ENCODE results near the gene SMIM23. TPM values are rescaled to one million over a fixed set of nuclear protein-coding genes. Genes with fewer than 3 reads are reported as not detected.
"Not testable (repeated sequence)": the region's sequence is repeated elsewhere in the genome, so short reads cannot be mapped to it uniquely, and the experiment has no call there.

SMIM23 gene
- total RNA-seq, 2 experiments from 2014 or later: not detected

DNA sequence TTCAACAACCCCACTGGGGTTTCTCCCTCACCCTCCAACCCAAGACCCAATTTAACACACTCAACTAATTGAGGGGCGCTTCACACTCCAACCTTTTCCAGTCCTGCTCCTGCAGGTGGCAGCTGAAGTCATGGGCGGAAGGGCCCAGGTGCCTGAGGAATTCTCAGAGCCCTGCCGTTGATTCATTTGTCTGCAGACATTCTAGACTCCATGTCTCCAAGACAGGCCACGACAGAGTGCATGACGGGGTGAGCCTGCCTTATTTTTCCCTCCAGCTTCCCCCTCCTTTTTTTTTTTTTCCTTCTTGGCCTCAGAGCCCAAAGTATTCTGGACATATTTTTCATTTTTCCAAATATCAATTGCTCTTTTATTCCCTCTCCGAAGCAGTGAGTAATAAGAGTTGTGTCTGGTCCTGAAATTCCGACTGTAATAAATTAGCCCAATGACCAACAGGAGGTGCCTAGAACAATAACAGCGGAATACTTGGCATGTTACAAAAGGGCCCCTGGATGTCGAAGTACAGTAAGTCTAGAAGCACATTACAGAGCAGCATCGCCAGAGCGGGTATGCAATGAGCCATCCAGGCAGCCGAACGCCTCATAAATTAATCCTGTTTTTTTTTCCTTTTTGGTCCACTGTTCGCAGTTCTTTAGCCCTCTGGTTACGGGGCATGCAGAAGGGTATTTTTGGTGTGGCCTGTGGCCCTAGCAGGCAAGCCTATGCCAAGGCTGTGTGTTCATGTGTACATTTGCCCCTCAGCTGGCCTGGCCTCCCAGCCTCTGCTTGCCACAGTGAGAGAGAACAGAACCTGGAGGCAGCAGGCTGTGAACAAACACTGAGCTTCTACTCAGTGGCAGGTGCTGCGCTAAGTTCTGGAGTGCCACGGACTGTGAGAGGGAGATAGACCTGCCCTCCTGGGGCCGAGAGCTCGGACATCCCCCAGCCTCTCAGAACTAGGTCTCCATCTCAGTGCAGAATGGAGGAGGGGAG, 8.6 kb upstream of the SMIM23 start:
- ATAC-seq (ENCODE audit: poor library complexity): no peak
- no peaks in the 10 kb centered on the region for H3K9me3 Mint-ChIP-seq
- intact Hi-C loops (cut with DNase I, micrococcal nuclease): no loop called here
- no peaks in the 10 kb centered on the region for H3K36me3 Mint-ChIP-seq (ENCODE audit: low read depth)
- no peak for DNase-seq
- H3K27me3 Mint-ChIP-seq: peaks cover 13% of the 10 kb centered on the region
- H3K27ac ChIP-seq (ENCODE audit: low read depth in 1 of 2, low read length in 2 of 2): no peak overlapping the region
- H3K36me3 ChIP-seq (ENCODE audit: insufficient read depth, low read length): no peaks in the 10 kb centered on the region
- H3K4me1 ChIP-seq (ENCODE audit: insufficient read depth, low read length): no peaks in the 10 kb centered on the region
- ChIA-PET POLR2A (no interaction called here), CTCF (no interaction called here)
- no peak overlapping the region for H3K4me3 ChIP-seq (ENCODE audit: low read length)
- H3K4me3 Mint-ChIP-seq: no peak overlapping the region
- no peak for TF ChIP-seq CTCF (IDR thresholded peaks at IDR 0.05)
- no peaks in the 10 kb centered on the region for H3K9me3 ChIP-seq (ENCODE audit: control insufficient read depth in 1 of 2, insufficient read depth in 1 of 2, low read length in 2 of 2)
- H3K27me3 ChIP-seq (ENCODE audit: control insufficient read depth in 1 of 2, insufficient read depth in 2 of 2, low read length in 2 of 2): no peaks in the 10 kb centered on the region
- H3K4me1 Mint-ChIP-seq (ENCODE audit: low read depth): no peaks in the 10 kb centered on the region
- H3K27ac Mint-ChIP-seq: no peak overlapping the region

DNA sequence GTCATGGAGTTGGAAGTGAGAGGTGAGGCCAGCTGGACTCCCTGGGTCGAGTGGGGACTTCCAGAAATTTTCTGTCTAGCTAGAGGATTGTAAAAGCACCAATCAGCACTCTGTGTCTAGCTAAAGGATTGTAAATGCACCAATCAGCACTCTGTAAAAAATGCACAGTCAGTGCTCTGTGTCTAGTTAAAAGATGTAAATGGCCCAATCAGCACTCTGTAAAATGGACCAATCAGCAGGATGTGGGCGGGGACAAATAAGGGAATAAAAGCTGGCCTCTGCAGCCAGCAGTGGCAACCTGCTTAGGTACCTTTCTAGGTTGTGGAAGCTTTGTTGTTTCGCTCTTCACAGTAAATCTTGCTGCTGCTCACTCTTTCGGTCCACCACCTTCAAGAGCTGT, 3.9 kb upstream of the SMIM23 start:
- intact Hi-C loops (cut with DNase I, micrococcal nuclease); H3K36me3 ChIP-seq (ENCODE audit: insufficient read depth, low read length); H3K4me3 Mint-ChIP-seq; ATAC-seq (ENCODE audit: poor library complexity); H3K9me3 Mint-ChIP-seq; H3K27ac ChIP-seq (ENCODE audit: low read depth in 1 of 2, low read length in 2 of 2); H3K4me1 Mint-ChIP-seq (ENCODE audit: low read depth); H3K9me3 ChIP-seq (ENCODE audit: control insufficient read depth in 1 of 2, insufficient read depth in 1 of 2, low read length in 2 of 2); H3K27ac Mint-ChIP-seq; DNase-seq; H3K27me3 ChIP-seq (ENCODE audit: control insufficient read depth in 1 of 2, insufficient read depth in 2 of 2, low read length in 2 of 2); H3K36me3 Mint-ChIP-seq (ENCODE audit: low read depth); POLR2A ChIA-PET; H3K4me3 ChIP-seq (ENCODE audit: low read length); H3K4me1 ChIP-seq (ENCODE audit: insufficient read depth, low read length): not testable (repeated sequence)
- peaks cover 25% of the 10 kb centered on the region for H3K27me3 Mint-ChIP-seq
- CTCF ChIA-PET: interaction anchor here (1.4 kb wide), 1 partner anchor 31 kb away, joined by 3 read pairs; no protein-coding TSS in a partner anchor

DNA sequence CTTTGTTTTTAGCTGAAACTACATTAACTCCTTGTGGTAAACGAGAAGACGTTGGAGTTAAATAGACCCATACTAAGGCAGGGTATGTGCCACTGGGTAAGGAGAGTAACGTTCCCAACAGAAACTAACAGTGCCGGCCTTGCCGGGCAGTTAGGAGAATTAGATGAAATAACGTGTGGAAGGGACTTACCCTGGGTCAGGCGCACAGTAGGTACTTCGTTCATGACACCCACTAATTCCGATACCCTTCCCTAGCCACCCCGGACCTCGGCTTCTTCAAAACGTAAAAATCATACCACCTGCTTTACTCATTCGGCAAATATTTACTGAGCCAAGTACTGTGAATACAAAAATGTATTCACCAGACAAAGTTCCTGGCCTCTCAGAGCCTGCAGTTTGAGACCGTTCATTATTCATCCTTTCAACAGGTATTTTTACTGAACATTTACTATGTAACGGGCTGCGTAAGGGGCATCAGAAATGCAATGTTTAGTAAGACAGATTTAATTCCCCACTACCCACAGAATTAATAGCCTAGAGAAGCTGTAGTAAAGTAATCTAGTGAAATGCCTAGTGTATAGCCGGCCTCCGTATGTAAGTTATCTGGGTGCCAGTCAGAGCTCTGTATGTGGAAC, 3.2 kb upstream of the SMIM23 start:
- Histone ChIP-seq H3K36me3 (ENCODE audit: insufficient read depth, low read length) (no peaks in the 10 kb centered on the region), H3K27ac (ENCODE audit: low read depth in 1 of 2, low read length in 2 of 2) (no peak overlapping the region), H3K4me1 (ENCODE audit: insufficient read depth, low read length) (no peaks in the 10 kb centered on the region), H3K4me3 (ENCODE audit: low read length) (no peak overlapping the region), H3K9me3 (ENCODE audit: control insufficient read depth in 1 of 2, insufficient read depth in 1 of 2, low read length in 2 of 2) (no peaks in the 10 kb centered on the region), H3K27me3 (ENCODE audit: control insufficient read depth in 1 of 2, insufficient read depth in 2 of 2, low read length in 2 of 2) (no peaks in the 10 kb centered on the region)
- intact Hi-C loops (cut with DNase I, micrococcal nuclease): no loop called here
- ATAC-seq (ENCODE audit: poor library complexity): no peak
- no peaks in the 10 kb centered on the region for H3K9me3 Mint-ChIP-seq
- no peak overlapping the region for H3K4me3 Mint-ChIP-seq
- CTCF ChIA-PET: no interaction called here
- H3K36me3 Mint-ChIP-seq (ENCODE audit: low read depth): no peaks in the 10 kb centered on the region
- H3K27me3 Mint-ChIP-seq: peaks cover 28% of the 10 kb centered on the region
- H3K27ac Mint-ChIP-seq: no peak overlapping the region
- TF ChIP-seq CTCF (IDR thresholded peaks at IDR 0.05): no peak
- H3K4me1 Mint-ChIP-seq (ENCODE audit: low read depth): no peaks in the 10 kb centered on the region
- POLR2A ChIA-PET: no interaction called here
- no peak for DNase-seq
